ENCODE results near the gene METTL14. TPM values are rescaled to one million over a fixed set of nuclear protein-coding genes. Genes with fewer than 3 reads are reported as not detected.

METTL14 gene
- total RNA-seq, 1 experiment from 2014 or later, result 32.6 TPM

DNA sequence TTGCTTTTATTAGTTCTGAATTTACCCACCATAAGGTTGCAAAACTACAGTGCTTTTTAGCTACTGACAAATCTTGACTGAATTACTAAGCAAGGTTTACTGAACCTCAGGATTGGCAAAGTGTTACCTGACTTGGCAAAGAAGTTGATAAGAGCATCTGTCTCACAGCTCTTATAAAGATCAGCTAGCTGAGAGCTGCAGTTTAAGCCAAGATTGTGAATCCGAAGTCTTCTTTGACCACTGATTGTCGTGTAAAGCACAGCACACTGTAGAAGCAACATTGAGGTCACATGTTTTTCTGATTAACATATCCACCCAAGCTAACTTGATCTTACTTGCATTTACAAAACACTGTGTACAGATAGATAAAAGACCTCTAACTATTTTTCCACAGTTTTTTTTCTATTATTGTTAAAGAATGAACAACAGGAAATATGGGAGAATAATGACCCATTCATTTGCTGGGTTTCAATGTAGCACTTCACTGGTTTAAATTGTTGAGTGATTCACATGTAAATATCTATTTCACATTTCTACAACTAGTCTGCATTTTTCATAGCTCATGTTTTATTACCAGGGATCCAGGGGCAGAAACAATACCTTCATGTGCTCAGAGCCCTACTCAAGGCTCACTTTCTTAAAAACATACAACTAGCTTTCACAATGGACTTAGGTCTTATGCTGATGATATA is 54.0 kb downstream of the METTL14 start:
- Mint-ChIP-seq H3K27ac (ENCODE audit: low read depth, unreplicated experiment) (no peak overlapping the region), H3K4me3 (ENCODE audit: unreplicated experiment) (no peak overlapping the region), H3K9me3 (ENCODE audit: unreplicated experiment) (no peaks in the 10 kb centered on the region), H3K36me3 (ENCODE audit: insufficient read depth, unreplicated experiment) (peaks cover 78% of the 10 kb centered on the region), H3K4me1 (ENCODE audit: insufficient read depth, unreplicated experiment) (no peaks in the 10 kb centered on the region), H3K27me3 (ENCODE audit: insufficient read depth, unreplicated experiment) (no peaks in the 10 kb centered on the region)
- CTCF ChIA-PET, result interaction anchor here (0.6 to 3.5 kb wide), 10 partner anchors 9 to 1416 kb away, joined by 3 to 27 read pairs (median 4); partner anchors contain the start of gene SYNPO2
- TF ChIP-seq, protein P1, sequence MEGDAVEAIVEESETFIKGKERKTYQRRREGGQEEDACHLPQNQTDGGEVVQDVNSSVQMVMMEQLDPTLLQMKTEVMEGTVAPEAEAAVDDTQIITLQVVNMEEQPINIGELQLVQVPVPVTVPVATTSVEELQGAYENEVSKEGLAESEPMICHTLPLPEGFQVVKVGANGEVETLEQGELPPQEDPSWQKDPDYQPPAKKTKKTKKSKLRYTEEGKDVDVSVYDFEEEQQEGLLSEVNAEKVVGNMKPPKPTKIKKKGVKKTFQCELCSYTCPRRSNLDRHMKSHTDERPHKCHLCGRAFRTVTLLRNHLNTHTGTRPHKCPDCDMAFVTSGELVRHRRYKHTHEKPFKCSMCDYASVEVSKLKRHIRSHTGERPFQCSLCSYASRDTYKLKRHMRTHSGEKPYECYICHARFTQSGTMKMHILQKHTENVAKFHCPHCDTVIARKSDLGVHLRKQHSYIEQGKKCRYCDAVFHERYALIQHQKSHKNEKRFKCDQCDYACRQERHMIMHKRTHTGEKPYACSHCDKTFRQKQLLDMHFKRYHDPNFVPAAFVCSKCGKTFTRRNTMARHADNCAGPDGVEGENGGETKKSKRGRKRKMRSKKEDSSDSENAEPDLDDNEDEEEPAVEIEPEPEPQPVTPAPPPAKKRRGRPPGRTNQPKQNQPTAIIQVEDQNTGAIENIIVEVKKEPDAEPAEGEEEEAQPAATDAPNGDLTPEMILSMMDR (IDR thresholded peaks at IDR 0.05; ENCODE audit: unreplicated experiment), result no peak
- intact Hi-C loops (cut with micrococcal nuclease), result no loop called here
- no TSS peak for BruUV-seq (replicated peaks)
- POLR2A ChIA-PET, result interaction anchor here (0.6 to 0.8 kb wide), 2 partner anchors 229 to 1818 kb away, joined by 3 to 7 read pairs; no protein-coding TSS in a partner anchor
- DNase-seq (ENCODE audit: unreplicated experiment), result no peak

DNA sequence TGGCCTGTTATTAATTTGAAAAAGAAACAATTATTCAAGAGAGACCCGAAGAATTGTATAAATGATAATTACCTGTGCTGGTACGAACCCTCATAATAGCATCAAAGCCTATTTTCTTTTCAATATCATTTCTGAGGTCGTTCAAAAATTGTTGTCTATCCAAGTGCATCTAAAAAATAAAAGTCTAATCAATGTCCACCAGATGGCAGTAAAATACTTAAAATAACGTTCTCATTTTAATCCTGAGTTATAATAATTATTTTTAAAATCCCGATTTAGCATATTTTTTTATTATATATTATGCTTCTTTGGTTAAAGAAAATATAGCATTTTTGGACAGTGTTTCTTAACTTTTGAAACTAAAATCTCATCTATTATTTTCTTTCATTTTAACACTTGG is 55.7 kb downstream of the METTL14 start:
- no TSS peak for BruUV-seq (replicated peaks)
- Mint-ChIP-seq H3K4me3 (ENCODE audit: unreplicated experiment) (no peak overlapping the region), H3K9me3 (ENCODE audit: unreplicated experiment) (no peaks in the 10 kb centered on the region), H3K27me3 (ENCODE audit: insufficient read depth, unreplicated experiment) (no peaks in the 10 kb centered on the region), H3K4me1 (ENCODE audit: insufficient read depth, unreplicated experiment) (no peaks in the 10 kb centered on the region), H3K36me3 (ENCODE audit: insufficient read depth, unreplicated experiment) (peaks cover 81% of the 10 kb centered on the region), H3K27ac (ENCODE audit: low read depth, unreplicated experiment) (no peak overlapping the region)
- TF ChIP-seq, protein P1 (IDR thresholded peaks at IDR 0.05; ENCODE audit: unreplicated experiment), result peak; percentile 19
- DNase-seq (ENCODE audit: unreplicated experiment), result peak; percentile 23
- POLR2A ChIA-PET, result interaction anchor here (0.6 to 1.5 kb wide), 2 partner anchors 30 to 227 kb away, joined by 3 read pairs; no protein-coding TSS in a partner anchor
- CTCF ChIA-PET, result interaction anchor here (0.7 to 4.0 kb wide), 20 partner anchors 11 to 241 kb away, joined by 3 to 45 read pairs (median 4); partner anchors contain the start of gene SYNPO2
- intact Hi-C loops (cut with micrococcal nuclease), result loop anchor here (1.0 kb wide), 1 partner anchor 149 kb away; no protein-coding TSS in a partner anchor

DNA sequence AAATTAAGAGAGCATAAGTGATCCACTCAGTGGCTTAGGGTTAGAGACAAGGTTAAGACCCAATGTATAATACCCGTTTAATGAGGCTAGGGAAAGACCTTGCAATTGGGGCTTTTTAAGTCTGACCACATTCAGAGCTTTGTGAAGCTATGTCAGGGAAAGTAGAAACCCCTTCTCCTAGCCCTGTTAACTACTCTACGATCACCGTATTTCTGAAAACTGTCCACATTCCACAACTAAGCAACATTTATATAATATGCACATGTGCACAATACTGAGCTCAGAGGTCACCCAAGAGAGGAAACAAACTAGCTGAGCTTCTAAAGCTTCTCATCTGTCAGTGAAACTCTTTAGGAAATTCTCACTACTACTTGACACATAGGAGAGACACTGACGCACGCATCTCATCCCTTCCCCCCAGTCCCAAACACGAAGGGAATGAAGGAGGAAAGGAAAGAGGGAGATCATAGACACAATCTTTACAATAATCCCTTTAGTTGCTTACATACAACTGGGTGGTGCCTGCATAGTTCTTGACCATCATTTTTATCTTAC is 56.2 kb downstream of the METTL14 start:
- CTCF ChIA-PET, result interaction anchor here (0.5 to 4.0 kb wide), 30 partner anchors 9 to 240 kb away, joined by 3 to 45 read pairs (median 4); partner anchors contain the start of gene SYNPO2
- Mint-ChIP-seq H3K27me3 (ENCODE audit: insufficient read depth, unreplicated experiment) (no peaks in the 10 kb centered on the region), H3K4me1 (ENCODE audit: insufficient read depth, unreplicated experiment) (no peaks in the 10 kb centered on the region), H3K27ac (ENCODE audit: low read depth, unreplicated experiment) (no peak overlapping the region), H3K4me3 (ENCODE audit: unreplicated experiment) (no peak overlapping the region), H3K36me3 (ENCODE audit: insufficient read depth, unreplicated experiment) (peaks cover 77% of the 10 kb centered on the region), H3K9me3 (ENCODE audit: unreplicated experiment) (no peaks in the 10 kb centered on the region)
- intact Hi-C loops (cut with micrococcal nuclease), result loop anchor here (1.0 kb wide), 1 partner anchor 149 kb away; no protein-coding TSS in a partner anchor
- no TSS peak for BruUV-seq (replicated peaks)
- TF ChIP-seq, protein P1 (IDR thresholded peaks at IDR 0.05; ENCODE audit: unreplicated experiment), result no peak
- no peak for DNase-seq (ENCODE audit: unreplicated experiment)
- POLR2A ChIA-PET, result interaction anchor here (0.6 to 1.5 kb wide), 3 partner anchors 29 to 226 kb away, joined by 3 read pairs; no protein-coding TSS in a partner anchor

DNA sequence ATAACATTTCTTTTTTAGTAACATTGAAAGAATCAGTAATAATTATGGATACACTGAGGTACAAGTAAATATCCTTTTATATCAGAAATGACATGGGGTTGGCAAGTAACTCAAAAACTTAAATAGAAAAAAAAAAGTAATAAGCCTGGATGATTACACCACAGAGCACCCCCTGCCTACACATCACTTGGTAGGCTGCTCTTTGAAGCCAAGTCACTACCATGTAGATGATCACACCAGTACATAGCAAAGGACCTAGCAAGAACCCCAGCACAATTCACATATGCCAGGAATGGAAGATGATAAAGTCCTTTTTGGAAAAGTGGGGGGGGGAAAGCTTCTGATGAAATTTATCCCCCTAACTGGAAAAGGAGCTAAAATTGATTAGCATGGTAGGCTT is 56.9 kb downstream of the METTL14 start:
- no peak for DNase-seq (ENCODE audit: unreplicated experiment)
- TF ChIP-seq, protein P1 (IDR thresholded peaks at IDR 0.05; ENCODE audit: unreplicated experiment), result no peak
- peaks cover 75% of the 10 kb centered on the region for H3K36me3 Mint-ChIP-seq (ENCODE audit: insufficient read depth, unreplicated experiment)
- intact Hi-C loops (cut with micrococcal nuclease), result no loop called here
- H3K4me1 Mint-ChIP-seq (ENCODE audit: insufficient read depth, unreplicated experiment), result no peaks in the 10 kb centered on the region
- CTCF ChIA-PET, result interaction anchor here (0.6 to 4.0 kb wide), 24 partner anchors 10 to 226 kb away, joined by 3 to 45 read pairs (median 4); partner anchors contain the start of gene SYNPO2
- no TSS peak for BruUV-seq (replicated peaks)
- no peak overlapping the region for H3K4me3 Mint-ChIP-seq (ENCODE audit: unreplicated experiment)
- H3K27ac Mint-ChIP-seq (ENCODE audit: low read depth, unreplicated experiment), result no peak overlapping the region
- H3K9me3 Mint-ChIP-seq (ENCODE audit: unreplicated experiment), result no peaks in the 10 kb centered on the region
- POLR2A ChIA-PET, result interaction anchor here (1.5 kb wide), 2 partner anchors 28 to 30 kb away, joined by 3 read pairs; no protein-coding TSS in a partner anchor
- H3K27me3 Mint-ChIP-seq (ENCODE audit: insufficient read depth, unreplicated experiment), result no peaks in the 10 kb centered on the region
